ENCODE data around the gene SERPINA3.

Gene SERPINA3

DNA sequence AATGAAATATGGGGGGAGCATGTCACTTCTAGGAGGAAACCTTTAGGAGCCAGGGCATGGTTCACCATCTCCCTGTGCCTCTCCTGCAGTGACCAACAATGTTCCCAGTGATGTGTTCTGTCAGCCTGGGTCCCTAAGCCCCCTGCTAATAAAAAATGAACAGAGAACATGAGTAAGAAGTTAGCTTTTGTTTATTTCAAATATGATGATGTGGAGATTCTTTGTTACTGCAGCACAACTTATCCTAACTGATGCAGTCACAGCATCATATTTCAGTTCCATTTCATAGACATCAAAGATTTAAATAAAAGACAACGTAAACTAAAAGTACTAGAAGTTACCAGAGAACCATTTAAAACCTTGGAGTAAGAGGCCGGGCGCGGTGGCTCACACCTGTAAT, 43.9 kb downstream of the SERPINA3 start:
- no peak for ATAC-seq

DNA sequence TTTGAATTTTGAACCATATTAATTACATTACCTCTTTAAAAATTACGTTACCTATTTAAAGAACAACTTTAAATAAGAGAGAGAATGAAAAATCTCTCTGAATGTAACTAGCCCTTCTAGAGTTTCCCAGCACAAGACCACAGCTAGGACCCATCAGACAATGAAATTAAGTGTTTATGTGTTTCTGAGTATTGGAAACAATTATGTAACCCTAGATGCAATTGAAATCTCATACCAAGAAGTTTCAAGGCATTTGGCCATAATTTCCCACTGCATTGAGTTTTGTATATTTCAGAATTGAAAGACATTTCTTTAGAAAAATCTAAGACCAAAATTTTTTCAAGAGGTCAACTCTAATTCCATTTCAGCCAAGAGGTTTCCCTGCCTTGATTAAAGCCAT, 47.1 kb downstream of the SERPINA3 start:
- ATAC-seq: no peak

DNA sequence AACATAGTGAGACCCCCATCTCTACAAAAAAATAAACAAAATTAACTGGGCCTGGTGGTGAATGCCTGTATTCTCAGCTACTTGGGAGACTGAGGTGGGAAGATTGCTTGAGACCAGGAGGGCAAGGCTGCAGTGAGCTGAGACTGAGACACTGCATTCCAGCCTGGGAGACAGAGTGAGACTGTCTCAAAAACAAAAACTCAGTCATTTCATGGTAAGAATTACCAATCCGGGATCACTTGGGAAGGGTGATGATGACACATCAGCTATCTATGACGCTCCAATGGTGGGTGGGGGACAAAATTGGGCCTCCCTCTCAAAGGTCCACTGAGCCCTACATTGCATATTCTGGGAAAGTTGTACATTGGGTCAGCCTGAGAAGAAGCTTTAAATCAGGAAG, 47.7 kb downstream of the SERPINA3 start:
- ATAC-seq: no peak

DNA sequence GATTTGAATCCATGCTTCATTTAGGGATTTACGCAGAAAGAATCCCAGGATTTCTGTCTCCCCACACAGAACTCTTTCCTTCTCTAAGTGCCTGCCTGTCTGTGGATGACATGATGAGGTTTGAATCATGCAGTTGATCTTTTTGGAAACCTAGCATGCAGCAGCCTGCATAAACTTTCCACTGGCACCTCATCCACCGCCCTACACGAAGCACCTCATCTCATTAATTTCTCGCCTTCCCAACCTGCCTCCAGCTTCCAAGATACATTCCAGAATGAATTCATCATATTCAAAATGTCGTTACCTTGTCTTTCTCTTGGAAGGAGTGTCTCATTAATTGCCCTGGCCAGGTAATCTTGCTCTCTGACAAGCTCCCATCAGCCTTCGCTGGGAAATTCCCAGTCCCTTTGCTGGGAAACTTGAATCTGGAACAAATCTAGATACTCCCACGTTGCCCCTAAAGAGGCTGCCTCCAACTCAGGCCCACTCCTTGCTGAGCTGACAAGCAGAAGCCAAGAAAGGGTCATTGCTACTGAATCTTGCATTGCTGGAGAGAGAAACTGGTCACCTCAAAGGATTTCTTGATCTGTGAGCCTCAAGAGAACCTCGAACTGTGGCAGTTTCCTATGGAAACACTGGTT, 48.2 kb downstream of the SERPINA3 start:
- ATAC-seq: no peak

DNA sequence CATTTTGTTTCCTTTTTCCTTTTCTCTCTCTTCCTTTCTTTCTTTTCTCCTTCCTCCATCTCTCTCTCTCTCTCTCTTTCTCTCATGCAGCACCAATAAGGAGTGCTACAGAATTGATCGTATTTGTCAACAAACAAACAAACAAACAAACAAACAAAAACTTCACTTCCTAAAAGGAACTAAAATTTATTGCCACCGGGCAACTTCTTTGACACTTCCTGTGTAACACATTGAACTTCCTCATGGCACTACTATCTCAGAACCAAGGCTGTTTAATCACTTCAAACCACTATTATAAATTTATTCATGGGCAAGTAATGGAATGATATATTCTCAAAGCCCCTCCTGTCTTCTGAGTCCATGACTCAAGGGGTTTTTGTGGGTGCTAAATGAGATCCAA, 51.3 kb downstream of the SERPINA3 start:
- no peak for ATAC-seq

DNA sequence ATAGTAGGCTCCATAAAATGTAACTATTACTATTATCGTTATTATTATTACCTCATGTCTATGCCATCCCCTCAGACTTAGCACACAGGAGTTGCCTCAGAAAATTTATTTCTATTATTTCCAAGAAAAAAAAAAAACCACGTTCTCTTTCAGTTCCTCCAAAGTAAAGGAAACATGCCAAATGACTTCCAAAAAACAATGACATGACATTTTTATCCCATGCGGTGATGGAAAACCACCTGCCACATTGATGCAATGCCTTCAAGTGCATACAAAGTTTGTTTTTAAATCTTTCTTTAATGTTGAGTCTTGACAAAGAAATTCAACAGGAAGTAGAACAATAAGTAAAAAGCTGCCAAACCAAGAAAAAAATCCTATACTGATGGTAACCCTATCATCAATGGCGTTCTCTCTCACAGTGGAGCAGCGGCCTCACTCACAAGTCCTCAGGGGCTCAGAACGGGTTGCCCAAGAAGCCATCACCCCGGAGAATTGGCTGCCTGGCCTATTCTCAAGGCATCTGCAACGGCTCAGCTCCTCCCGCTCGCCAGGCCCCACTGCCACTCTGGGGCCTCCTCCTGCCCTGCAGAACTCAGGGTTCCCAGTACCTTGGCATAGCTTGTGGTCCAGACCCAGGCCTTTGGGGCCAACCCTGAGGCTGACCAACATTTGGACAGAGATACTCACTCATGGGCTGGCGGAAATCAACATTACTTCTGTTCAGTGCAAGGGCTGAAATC, 51.9 kb downstream of the SERPINA3 start:
- no peak for ATAC-seq

DNA sequence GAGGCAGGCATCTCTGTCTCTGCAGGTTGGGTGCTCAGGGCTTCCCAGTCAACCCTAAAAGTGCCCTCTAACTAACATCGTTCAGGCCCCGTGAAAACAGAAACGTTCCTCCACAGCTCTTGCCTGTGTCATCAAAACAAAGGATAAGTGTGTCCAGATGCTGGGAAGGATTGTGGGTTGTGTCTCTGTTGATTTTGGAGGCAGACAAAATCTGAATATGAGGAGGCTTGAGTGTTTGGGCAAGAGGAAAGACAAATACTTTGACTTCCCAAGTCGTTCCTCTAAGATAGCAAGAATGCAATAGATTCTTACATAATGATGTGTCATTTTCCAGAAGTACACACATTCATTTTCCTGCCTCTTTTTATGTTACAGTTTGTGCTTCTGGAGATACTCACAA, 52.9 kb downstream of the SERPINA3 start:
- no peak for ATAC-seq

DNA sequence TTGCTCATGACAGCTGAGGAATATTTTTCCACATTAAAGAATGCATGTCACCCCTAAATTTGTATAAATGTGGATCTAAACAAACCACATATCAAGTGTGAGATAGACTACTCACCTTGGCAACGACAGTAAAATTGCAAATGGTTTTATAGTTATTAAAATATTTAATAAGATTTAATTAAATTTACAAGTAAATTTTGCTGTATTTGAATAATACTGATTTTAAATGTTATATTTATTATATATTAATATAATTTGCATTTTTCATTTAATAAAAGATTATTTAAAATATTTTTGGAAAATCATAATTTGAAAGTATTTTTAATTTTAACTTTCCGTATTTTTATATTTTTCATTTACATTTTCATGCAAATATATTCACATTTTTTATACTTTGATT, 53.4 kb downstream of the SERPINA3 start:
- ATAC-seq: no peak

DNA sequence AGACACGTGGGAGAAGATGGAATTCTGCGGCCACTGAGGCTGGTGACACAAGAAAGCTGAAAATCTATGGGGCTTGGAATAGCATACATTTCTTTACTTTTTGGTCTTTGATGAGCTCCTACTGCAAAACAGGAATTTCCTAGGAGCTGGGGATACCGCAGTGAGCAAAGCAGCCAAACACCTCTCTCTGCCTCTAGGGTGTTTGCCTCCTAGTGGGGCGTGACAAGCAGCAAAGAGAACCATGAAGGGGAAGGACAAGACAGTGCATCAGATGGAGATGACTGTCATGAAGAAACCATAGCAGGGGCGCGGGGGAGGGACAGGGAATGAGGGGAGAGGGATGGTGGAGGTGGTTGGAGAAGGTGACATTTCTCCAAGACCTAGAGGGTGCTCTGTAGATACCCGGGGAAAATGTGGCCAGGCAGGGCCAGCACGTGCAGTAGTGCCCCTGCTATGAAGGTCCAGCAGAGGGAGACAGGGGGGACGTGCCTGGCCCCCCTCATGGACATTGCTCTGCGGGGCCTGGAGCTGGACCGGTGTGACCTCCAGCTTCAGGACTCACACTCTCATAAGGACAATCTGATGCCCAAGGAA, 58.6 kb downstream of the SERPINA3 start:
- no peak for ATAC-seq

DNA sequence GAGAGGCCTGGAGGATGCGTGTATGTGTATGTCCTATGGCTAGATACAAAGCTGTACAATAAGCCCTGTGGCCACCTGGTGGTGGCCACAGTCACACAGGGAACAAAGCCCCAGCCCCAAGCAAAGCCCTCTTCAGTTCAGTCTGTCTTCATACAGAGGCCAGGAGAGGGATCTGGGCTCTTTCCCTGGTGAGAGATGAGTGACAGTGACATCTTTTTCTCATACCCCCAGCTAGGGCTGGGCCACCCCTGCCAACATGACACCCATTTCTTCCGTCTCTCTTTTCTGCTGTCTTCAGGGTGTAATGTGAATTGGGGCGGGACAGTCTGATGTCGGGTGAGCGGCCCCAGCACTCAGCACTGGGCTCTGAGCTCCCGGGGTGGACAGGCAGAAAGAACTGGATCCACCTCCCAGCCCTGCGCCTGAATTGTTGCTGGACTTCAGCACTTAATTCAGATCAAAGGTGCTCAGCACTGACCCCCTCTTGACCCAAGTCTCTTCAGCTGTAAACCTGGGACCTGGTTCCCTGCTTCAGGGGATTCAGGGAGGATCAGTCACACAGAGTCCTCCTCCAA, 59.8 kb downstream of the SERPINA3 start:
- ATAC-seq: no peak

DNA sequence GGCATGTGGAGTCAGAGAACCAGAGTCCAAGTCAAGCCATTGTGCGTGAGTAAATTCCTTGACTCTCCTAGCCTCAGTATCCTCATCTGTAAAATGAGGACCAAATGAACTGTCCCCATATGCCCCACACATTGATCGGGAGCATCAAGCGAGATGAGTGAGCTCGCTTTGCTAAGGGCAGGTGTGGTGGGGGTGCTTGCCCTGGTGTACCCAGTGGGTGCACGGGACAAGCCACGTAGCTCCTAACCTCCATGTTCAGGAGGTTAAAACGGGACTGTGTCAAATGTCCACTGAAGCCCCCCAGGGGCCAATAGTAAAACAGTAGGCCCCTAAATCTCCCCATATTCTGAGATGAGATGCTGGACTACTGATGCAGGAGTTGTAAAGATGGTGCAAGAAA, 60.9 kb downstream of the SERPINA3 start:
- ATAC-seq: no peak

All from activated CD4-positive, CD25-positive, alpha-beta regulatory T cell treated with anti-CD3 and anti-CD28 coated beads, Interleukin-2, amount 50 U/mL, for 24 hours (primary cell).